ENCODE results near the gene C11orf16.

C11orf16 gene

DNA sequence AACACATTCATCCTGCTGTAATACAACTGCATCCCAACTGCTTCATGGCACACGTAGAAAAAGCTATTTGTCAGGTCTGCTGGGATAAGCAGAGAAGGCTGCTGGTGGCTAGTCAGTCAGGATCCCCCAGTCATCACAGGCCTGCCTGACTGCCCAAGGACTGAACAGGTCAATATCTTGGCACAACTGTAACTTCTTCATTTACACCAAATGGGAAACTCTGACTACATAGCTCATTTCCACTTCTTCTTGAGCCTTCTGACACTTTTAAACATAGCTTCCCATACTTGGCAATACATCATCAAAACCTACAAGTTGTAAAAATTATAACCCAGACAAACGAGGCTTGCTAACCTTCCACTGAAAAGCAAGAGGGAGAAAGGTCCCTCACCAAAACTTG is 28.7 kb upstream of the C11orf16 start:
- no peaks in the 10 kb centered on the region for H3K4me1 ChIP-seq (ENCODE audit: control insufficient read depth, insufficient read depth, low read length)
- no peak overlapping the region for H3K4me3 ChIP-seq (ENCODE audit: low read depth, low read length)
- TF ChIP-seq ZNF701 (tag by site-specific recombination; IDR thresholded peaks at IDR 0.05) (no peak), ZNF426 (tag by site-specific recombination; IDR thresholded peaks at IDR 0.05) (no peak), ZNF37A (tag by site-specific recombination; IDR thresholded peaks at IDR 0.05) (no peak), RBAK (tag by site-specific recombination; IDR thresholded peaks at IDR 0.05) (no peak), HOXC10 (CRISPR knock-in tag; IDR thresholded peaks at IDR 0.05) (no peak), ZNF423 (tag by site-specific recombination; IDR thresholded peaks at IDR 0.05) (no peak), SALL2 (tag by site-specific recombination; IDR thresholded peaks at IDR 0.05; ENCODE audit: borderline replicate concordance) (no peak), KLF1 (tag by site-specific recombination; IDR thresholded peaks at IDR 0.05) (no peak)
- TF ChIP-seq, protein P1, sequence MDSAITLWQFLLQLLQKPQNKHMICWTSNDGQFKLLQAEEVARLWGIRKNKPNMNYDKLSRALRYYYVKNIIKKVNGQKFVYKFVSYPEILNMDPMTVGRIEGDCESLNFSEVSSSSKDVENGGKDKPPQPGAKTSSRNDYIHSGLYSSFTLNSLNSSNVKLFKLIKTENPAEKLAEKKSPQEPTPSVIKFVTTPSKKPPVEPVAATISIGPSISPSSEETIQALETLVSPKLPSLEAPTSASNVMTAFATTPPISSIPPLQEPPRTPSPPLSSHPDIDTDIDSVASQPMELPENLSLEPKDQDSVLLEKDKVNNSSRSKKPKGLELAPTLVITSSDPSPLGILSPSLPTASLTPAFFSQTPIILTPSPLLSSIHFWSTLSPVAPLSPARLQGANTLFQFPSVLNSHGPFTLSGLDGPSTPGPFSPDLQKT (IDR thresholded peaks at IDR 0.05; ENCODE audit: borderline replicate concordance, low read depth, low read length), result no peak
- TF ChIP-seq, protein P2, sequence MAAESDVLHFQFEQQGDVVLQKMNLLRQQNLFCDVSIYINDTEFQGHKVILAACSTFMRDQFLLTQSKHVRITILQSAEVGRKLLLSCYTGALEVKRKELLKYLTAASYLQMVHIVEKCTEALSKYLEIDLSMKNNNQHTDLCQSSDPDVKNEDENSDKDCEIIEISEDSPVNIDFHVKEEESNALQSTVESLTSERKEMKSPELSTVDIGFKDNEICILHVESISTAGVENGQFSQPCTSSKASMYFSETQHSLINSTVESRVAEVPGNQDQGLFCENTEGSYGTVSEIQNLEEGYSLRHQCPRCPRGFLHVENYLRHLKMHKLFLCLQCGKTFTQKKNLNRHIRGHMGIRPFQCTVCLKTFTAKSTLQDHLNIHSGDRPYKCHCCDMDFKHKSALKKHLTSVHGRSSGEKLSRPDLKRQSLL (tag by site-specific recombination; IDR thresholded peaks at IDR 0.05), result no peak
- TF ChIP-seq, protein P3, sequence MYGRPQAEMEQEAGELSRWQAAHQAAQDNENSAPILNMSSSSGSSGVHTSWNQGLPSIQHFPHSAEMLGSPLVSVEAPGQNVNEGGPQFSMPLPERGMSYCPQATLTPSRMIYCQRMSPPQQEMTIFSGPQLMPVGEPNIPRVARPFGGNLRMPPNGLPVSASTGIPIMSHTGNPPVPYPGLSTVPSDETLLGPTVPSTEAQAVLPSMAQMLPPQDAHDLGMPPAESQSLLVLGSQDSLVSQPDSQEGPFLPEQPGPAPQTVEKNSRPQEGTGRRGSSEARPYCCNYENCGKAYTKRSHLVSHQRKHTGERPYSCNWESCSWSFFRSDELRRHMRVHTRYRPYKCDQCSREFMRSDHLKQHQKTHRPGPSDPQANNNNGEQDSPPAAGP (tag by site-specific recombination; IDR thresholded peaks at IDR 0.05), result no peak
- H3K27ac ChIP-seq (ENCODE audit: extremely low read depth, low read depth, low read length), result no peak overlapping the region
- H3K36me3 ChIP-seq (ENCODE audit: control insufficient read depth in 2 of 2, insufficient read depth in 1 of 2, low read length in 2 of 2), result peaks cover 0 to 17% of the 10 kb centered on the region in 2 experiments; a peak in 1 of 3 replicates
- H3K9me3 ChIP-seq (ENCODE audit: control insufficient read depth, insufficient read depth, low read depth, low read length), result no peaks in the 10 kb centered on the region
- ChIA-PET POLR2A (interaction anchor here (0.5 to 0.6 kb wide), 2 partner anchors 21 to 49 kb away, joined by 3 to 4 read pairs; no protein-coding TSS in a partner anchor), CTCF (interaction anchor here (0.6 to 6.5 kb wide), 4 partner anchors 47 to 955 kb away, joined by 3 to 96 read pairs (median 4); no protein-coding TSS in a partner anchor)

DNA sequence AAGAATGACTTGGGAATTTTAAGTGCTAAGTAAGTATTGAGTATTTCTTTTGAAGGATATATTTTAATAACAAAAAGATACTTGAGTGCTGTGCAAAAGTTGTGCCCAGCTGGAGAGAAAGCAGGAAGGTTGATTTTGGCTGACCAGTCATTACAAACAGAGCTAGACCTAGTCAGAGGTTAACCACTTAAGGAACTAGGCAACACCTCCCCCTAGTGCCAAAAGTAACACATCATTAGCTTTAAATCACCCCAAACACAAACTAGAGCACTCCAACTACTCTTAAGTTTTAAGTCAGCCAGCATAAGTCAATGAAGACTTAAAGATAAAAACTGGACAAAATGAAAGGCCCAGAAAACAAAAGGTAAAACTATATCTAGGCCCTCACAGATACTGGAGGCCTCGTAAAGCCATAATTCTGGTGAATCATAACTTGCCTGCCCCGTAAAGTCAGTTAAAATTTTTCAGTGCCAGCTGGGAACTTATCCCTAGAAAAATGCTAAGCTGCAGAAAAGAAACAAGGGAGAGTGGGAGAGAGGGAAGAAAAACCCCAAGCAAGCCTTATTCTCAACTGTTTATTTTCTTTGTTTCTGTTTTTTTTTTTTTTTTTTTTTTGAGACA is 26.9 kb upstream of the C11orf16 start:
- POLR2A ChIA-PET, result interaction anchor here (0.6 to 1.3 kb wide), 6 partner anchors 20 to 547 kb away, joined by 3 to 5 read pairs (median 4); partner anchors contain the start of gene AKIP1
- Histone ChIP-seq H3K4me1 (ENCODE audit: control insufficient read depth, insufficient read depth, low read length) (no peaks in the 10 kb centered on the region), H3K27ac (ENCODE audit: extremely low read depth, low read depth, low read length) (no peak overlapping the region)

DNA sequence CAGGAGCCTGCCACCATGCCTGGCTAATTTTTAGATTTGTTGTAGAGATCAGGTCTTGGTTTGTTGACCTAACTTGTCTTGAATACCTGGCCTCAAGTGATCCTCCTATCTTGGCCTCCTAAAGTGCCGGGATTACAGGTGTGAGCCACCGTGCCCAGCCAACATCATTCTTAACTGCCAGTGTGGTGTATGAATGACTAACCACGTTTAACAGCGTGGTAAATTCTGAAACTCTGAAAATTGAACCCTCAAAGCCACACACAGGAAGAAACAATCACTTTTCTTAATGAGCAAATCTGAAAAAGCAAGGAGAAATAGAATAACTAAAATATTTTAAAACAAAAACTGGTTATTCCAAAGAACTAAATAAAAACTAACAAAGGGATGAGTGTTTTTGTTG is 24.1 kb upstream of the C11orf16 start:
- Histone ChIP-seq H3K4me3 (ENCODE audit: low read depth, low read length) (no peak overlapping the region), H3K27ac (ENCODE audit: extremely low read depth, low read depth, low read length) (no peak overlapping the region), H3K36me3 (ENCODE audit: control insufficient read depth in 2 of 2, insufficient read depth in 1 of 2, low read length in 2 of 2) (peaks cover 0 to 53% of the 10 kb centered on the region in 2 experiments; a peak in 2 of 3 replicates), H3K9me3 (ENCODE audit: control insufficient read depth, insufficient read depth, low read depth, low read length) (no peaks in the 10 kb centered on the region), H3K4me1 (ENCODE audit: control insufficient read depth, insufficient read depth, low read length) (no peaks in the 10 kb centered on the region)
- no peak for TF ChIP-seq ZNF529 (tag by site-specific recombination; IDR thresholded peaks at IDR 0.05; ENCODE audit: insufficient replicate concordance)
- TF ChIP-seq ZNF433 (tag by site-specific recombination; IDR thresholded peaks at IDR 0.05; ENCODE audit: low read depth), result no peak
- TF ChIP-seq MYNN (tag by site-specific recombination; IDR thresholded peaks at IDR 0.05; ENCODE audit: borderline replicate concordance), result no peak
- no peak for TF ChIP-seq BCL11A (tag by site-specific recombination; IDR thresholded peaks at IDR 0.05; ENCODE audit: low read depth)
- no peak for TF ChIP-seq EGR2 (tag by site-specific recombination; IDR thresholded peaks at IDR 0.05; ENCODE audit: low read depth)
- no peak for TF ChIP-seq ZNF701 (tag by site-specific recombination; IDR thresholded peaks at IDR 0.05)
- TF ChIP-seq GLI2 (tag by site-specific recombination; IDR thresholded peaks at IDR 0.05; ENCODE audit: borderline replicate concordance, low read depth), result no peak
- TF ChIP-seq, protein P4, sequence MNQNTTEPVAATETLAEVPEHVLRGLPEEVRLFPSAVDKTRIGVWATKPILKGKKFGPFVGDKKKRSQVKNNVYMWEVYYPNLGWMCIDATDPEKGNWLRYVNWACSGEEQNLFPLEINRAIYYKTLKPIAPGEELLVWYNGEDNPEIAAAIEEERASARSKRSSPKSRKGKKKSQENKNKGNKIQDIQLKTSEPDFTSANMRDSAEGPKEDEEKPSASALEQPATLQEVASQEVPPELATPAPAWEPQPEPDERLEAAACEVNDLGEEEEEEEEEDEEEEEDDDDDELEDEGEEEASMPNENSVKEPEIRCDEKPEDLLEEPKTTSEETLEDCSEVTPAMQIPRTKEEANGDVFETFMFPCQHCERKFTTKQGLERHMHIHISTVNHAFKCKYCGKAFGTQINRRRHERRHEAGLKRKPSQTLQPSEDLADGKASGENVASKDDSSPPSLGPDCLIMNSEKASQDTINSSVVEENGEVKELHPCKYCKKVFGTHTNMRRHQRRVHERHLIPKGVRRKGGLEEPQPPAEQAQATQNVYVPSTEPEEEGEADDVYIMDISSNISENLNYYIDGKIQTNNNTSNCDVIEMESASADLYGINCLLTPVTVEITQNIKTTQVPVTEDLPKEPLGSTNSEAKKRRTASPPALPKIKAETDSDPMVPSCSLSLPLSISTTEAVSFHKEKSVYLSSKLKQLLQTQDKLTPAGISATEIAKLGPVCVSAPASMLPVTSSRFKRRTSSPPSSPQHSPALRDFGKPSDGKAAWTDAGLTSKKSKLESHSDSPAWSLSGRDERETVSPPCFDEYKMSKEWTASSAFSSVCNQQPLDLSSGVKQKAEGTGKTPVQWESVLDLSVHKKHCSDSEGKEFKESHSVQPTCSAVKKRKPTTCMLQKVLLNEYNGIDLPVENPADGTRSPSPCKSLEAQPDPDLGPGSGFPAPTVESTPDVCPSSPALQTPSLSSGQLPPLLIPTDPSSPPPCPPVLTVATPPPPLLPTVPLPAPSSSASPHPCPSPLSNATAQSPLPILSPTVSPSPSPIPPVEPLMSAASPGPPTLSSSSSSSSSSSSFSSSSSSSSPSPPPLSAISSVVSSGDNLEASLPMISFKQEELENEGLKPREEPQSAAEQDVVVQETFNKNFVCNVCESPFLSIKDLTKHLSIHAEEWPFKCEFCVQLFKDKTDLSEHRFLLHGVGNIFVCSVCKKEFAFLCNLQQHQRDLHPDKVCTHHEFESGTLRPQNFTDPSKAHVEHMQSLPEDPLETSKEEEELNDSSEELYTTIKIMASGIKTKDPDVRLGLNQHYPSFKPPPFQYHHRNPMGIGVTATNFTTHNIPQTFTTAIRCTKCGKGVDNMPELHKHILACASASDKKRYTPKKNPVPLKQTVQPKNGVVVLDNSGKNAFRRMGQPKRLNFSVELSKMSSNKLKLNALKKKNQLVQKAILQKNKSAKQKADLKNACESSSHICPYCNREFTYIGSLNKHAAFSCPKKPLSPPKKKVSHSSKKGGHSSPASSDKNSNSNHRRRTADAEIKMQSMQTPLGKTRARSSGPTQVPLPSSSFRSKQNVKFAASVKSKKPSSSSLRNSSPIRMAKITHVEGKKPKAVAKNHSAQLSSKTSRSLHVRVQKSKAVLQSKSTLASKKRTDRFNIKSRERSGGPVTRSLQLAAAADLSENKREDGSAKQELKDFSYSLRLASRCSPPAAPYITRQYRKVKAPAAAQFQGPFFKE (tag by site-specific recombination; IDR thresholded peaks at IDR 0.05; ENCODE audit: borderline replicate concordance), result no peak
- TF ChIP-seq ZNF677 (tag by site-specific recombination; IDR thresholded peaks at IDR 0.05), result no peak
- CTCF ChIA-PET, result interaction anchor here (6.5 kb wide), 1 partner anchor 42 kb away, joined by 96 read pairs; no protein-coding TSS in a partner anchor
- POLR2A ChIA-PET, result interaction anchor here (0.6 kb wide), 1 partner anchor 46 kb away, joined by 3 read pairs; the partner anchor contains the start of gene AKIP1

More for the DNA sequence above, 26.9 kb upstream of the C11orf16 start:
- Histone ChIP-seq H3K36me3 (ENCODE audit: control insufficient read depth in 2 of 2, insufficient read depth in 1 of 2, low read length in 2 of 2) (peaks cover 0 to 29% of the 10 kb centered on the region in 2 experiments; a peak in 1 of 3 replicates), H3K9me3 (ENCODE audit: control insufficient read depth, insufficient read depth, low read depth, low read length) (no peaks in the 10 kb centered on the region), H3K4me3 (ENCODE audit: low read depth, low read length) (no peak overlapping the region)
- CTCF ChIA-PET, result interaction anchor here (0.5 to 6.5 kb wide), 35 partner anchors 8 to 1493 kb away, joined by 3 to 96 read pairs (median 4); partner anchors contain the start of genes AKIP1, ASCL3 and C11orf16
- TF ChIP-seq ZNF654 (tag by site-specific recombination; IDR thresholded peaks at IDR 0.05; ENCODE audit: low read depth), result peak; percentile 82
- no peak for TF ChIP-seq ZBTB7A (tag by site-specific recombination; IDR thresholded peaks at IDR 0.05; ENCODE audit: low read depth)

All from HEK293 (cell line).